ENCODE measurements around the gene AJUBA.
"Not testable (repeated sequence)": the region's sequence is repeated elsewhere in the genome, so short reads cannot be mapped to it uniquely, and the experiment has no call there.

AJUBA gene

DNA sequence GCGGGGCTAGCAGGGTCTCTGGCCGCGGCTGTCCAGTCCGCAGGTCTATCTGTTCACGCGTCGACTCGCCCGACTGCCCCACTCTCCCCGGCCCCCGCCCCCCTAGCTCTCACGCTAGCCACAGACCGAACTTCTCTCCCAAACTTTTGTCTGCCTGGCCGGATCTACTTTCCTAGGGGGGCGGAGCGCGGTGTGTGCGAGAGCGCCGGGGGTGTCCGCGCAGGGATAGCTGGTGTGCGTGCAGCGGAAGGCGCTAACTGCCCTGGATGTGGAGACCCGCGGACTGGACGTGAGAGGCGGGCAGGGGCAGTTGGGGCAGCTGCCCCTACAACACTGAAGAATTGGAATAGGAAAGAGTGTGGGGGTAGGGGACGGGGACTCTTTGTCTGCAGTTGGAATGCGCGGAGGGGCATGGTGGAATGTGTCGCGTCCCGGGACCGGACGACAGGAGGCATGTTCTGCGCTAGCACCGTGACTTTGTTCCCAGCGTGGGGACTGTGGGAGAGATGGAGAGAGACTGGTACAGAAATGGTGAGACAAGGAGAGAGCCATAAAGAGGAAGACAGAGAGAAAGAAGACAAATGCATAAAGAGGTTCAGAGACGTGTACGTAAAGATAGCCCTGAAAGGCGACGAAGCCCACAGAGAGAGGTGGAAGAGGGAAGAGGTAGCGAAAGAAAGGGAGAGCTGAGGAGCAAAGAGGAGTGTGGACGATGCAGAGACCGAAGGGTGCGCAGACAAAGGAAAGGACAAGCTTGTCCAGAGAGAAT is at the start of gene AJUBA:
TSS of gene AJUBA (minus strand) at position 75 of the 769 bp plus-strand sequence. CDS start 285 bp downstream, outside the sequence.
- peak; percentile 62 for DNase-seq

DNA sequence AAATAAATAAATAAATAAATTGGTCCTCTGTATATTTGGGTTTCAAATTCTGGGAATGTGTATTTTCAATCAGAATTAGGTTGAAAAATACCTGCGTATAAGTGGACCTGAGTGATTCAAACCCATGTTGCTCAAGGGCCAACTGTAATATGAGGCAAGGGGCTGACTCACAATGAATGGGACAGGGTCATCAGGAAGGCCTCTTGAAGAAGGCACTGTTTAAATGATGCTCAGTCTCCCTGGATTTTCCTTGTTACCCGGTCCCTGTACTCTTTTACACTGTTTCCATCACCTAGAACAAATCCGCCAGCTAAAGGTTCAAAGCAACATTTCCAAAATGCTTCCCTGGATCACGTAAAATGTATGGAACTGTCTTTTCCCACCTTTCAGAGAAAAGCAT is 48.6 kb upstream of the AJUBA start:
- no peak for DNase-seq

DNA sequence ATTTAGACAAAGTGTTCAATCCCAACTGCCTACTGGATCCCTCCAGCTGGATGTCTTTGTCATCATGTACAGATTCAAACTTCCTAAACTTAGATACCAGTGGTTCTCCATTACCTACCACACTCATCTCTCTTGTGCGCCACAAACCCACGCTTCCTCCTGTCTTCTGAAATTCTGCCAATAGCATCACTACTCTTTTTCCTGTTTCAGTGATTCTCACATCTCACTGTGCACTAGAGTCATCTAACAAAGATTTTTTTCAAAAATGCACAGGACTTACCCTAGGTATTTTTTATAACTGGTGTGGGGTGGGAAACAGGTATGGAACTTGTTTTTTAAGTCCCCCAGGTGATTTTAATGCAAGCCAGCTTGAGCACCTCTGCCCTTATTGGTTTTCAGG is 46.4 kb upstream of the AJUBA start:
- no peak for DNase-seq

DNA sequence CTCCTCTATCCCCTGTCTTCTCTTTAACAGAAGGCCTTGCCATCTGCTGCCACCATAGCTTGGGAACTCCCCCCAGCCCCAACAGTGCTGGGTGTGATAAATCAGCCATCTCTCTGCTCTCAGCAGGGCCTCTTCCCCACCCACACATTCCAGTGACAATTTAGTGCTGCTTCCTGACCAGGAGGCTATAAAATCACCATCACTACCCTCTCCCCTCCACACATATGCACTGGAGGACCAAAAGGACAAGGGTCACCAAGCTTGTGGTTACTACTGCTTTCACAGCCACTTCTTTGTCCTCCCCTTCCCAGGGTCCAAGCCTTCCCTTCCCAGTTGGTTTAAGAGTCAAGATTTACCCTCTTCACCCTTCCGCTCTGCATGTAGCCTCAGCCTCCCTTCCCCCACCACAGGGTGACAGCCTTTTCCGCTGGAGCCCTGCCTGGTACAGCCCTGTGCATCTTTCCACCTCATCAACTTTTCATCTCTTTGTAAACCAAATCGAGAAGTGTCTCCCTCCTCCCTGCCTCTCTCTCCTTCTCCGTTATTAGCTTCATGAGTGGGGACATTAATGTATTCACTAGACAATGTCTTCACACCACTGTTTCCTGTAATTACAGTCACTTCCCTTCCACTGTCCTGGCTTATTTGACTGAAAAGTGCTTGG is 42.9 kb upstream of the AJUBA start:
- DNase-seq: peak; percentile 65

DNA sequence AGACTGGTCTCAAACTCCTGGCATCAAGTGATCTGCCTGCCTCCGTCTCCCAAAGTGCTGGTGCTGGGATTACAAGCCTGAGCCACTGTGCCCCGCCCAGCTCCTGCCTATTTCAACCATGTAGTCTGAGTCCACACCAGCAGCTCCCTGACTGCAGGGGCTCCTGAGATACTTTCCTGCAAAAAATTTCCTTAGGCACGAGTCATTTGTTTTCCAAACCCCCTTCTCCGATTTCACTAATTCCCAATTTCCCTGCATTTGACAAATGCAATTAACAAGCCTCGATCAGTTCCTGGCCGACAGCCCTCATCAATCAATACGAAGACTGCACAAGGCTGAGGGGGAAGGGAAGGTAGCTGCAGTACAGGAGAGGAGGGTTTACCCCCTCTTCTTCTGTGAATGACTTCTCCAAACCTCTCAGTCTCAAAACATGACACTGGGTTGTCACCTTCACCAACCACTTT is 42.3 kb upstream of the AJUBA start:
- DNase-seq: no peak

DNA sequence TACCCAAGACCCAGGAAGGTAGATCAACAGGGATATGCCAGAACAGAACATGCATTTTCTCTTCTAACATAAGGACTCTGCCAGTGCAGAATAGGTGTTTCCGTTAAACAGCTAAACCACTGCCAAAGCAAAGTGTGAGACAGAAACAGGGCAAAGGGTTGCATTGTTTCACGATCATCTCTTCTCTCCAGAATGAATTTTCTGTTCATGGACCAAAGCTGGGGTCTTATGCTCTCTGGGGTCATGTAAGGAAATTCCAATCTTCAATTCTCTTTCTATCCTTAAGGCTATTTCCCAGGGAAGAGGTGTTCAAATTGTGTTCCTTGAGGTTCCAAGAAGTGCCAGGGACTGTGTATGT is 41.4 kb upstream of the AJUBA start:
- DNase-seq: no peak

DNA sequence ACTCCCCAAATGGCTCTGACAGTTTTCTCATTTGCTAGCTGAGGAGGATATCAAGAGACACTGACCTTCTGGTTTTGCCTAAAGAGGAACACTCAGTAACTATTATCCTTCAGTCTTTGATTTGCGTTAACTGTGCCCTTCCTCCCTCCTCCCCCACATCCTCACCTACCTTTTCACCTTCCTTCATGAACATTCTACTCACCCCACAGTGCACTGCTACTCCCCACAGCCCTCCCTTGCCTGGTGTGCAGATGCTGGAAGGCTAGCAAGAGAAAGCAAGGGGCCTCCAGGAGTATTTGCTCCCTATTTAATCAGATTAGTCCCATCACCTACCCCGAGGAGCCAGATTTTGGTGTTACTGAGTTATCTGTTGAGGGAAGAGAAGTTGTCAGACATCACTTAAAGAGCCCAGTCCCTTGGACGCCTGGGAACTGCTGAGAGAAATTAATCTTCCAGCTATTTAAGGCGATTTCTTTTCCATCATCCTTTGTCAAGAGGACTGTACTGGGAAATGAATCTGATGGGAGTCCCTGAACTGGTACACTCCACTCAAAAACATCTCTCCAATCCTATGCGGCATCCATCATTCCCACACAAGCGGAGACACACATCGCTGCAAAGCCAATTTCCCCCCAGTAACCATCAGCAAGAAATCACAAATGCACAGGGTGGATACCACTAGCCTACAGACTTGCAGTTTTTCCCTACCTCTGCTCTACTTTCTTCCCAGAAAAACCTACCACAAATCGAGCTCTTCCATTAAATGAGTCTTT is 40.9 kb upstream of the AJUBA start:
- DNase-seq: no peak

DNA sequence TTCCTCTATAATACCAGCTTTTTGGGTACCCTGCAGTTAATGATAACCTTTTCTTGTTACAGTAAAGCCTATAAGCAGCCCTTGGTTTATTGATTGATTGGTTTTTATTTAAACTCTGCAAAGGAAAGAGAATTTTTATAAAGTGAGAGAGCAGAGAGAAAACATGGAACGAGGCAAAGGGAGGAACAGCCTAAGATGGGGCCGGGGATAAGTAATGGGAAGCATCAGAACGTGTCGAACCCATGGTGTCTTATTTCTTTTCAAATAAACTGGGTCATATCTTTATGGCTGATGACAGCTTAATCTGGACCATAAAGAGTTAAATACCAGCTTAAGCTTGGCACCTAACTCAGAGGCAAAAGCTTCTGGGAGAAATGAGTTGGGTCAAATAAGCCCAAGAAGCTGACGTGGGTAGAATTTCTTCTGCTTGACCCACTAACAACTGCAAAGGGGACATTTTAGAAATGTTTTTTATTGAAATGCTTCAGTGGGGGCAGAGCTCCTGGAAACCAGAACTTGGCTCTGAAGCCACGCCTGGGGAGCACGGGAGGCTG is 39.6 kb upstream of the AJUBA start:
- DNase-seq: no peak

DNA sequence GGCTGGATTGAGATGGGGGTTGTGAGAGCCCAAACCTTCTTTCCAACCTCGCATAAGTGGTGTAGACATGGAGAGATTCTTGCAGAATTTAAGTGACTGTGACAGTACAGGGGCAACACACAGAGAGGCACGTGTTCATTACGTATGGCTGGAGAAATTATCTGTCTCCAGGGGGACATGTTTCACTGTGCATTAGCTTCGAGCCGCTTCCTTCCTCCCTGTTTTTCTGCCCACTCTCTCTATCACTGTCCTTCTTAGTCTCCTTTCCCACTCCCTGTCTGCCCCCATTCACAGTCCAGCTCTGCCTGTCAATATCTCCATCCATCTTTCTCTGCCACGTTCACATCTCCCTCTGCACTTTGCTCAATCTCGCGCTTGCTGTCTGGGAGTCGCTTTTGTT is 39.1 kb upstream of the AJUBA start:
- DNase-seq: no peak

DNA sequence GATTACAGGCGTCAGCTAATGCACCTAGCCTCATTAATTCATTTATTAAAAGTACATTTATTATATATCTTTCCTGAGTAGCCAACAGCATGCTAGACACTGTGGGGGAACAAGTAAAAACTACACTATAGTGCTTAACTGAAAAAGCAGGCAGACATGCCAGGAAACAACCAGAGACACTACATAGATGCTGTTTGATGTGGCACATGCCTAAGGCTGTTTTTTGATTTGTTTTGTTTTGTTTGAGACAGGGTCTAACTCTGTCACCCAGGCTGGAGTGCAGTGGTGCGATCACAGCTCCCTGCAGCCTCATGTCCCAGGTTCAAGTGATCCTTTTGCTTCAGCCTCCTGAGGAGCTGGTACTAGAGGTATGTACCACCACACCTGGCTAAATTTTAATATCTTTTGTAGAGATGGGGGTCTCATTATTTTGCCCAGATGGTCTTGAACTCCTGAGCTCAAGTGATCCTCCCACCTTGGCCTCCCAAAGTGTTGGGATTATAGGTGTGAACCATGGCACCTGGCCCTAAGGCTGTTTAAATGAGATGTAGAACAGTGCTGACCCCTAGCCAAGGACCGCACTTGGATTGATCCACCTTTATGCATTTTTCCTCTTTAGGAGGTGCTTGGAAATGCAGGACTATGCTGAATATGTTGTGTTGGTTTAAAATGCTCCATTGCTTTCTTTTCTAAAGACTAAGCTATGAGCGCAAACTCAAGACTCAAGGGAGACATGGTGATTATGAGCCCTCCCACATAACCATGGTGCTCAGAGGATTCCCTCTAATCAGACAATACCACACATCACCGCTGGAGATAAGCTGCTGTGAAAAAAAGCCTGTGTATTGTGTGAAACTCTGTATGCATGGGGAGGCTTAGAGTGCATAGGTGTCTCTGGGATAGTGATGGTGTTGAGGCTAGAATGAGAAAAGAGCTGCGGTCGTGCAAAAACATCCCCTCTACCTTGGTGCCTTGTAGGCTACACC is 38.1 kb upstream of the AJUBA start:
- no peak for DNase-seq

DNA sequence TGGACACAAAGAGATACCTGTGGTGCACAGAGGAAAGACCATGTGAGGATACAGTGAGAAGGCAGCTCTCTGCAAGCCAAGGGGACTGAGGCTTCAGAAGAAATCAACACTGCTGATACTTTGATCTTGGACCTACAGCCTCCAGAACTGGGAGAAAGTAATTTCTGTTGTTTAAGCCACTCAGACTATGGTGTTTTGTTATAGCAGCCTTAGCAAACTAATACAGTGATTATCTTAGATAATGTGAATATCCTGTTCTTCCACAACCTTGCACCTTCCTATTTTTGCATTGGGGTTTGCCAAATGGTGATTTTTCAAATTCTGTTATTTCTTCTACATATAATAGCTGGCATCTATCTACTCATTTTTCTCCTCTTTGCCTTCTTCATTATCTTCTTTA is 35.8 kb upstream of the AJUBA start:
- DNase-seq: no peak

DNA sequence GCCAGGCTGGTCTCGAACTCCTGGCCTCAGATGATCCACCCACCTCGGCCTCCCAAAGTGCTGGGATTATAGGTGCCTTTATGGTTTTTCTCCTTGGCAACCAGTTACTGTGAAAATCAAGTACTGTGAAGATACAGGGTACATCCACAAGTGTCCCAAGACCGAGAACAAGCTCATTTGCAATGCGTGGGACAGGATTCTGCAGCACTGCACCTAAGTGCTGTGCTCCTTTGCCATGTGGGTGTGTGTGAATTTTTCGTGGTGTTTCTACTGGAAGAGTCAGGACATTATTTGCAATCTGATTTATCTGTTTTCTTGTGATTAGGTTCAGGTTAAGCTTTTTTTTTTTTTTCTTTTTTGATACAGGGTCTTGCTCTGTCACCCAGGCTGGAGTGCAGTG is 34.7 kb upstream of the AJUBA start:
- DNase-seq: no peak

DNA sequence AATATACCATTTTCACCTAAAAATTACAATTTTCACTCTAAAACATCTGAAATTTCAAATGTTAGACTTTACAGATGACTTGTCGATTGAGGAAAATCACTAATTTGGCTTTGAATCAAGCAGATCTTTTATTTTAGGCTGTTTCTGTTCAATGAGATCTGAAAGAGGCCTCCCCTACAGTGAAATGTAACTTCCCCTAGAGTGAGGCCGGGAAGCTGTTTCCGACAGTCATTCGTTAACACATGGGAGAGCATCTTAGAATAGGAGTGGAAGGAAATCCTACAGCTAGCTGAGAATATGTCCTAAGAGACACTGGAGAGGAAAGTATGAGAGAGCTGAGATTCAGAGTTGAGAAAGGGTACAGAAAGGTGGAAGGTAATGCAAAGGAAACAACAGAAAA is 33.3 kb upstream of the AJUBA start:
- DNase-seq: no peak

DNA sequence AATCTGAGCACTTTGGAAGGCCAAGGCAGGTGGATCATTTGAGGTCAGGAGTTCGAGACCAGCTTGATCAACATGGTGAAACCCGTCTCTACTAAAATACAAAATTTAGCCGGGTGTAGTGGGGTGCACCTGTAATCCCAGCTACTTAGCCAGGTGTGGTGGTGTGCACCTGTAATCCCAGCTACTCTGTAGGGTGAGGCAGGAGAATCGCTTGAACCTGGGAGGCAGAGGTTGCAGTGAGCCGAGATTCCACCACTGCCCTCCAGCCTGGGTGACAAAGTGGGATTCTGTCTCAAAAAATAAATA is 31.4 kb upstream of the AJUBA start:
- not testable (repeated sequence) for DNase-seq

DNA sequence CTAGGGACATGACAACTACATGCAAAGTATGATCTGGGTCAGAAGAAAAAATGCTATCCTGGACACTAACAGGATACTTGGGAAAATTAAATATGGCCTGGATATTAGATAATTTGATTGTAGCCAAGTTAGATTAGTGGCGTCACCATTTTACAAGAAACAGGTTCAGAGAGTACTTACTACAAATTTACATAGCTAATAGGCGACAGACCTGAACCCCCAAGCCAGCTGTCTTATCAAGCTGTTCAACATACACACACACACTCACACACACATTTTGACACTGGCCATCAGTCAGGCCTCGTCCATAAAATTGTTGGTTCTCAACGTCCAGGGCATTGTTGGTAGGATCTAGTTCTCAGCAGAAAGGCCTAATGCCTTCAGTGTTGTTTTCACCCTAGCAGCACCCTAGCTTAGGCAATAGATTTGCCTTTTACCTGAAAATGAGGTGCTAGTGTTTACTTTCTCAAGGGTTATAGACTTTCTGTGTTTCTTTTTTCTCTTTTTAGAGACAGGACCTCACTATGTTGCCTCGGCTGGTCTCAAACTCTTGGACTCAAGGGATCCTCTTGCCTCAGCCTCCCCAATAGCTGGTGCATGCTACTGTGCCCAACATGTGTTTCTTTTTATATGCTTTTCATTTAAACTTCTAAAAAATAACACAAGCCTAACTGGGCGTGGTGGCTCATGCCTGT is 30.9 kb upstream of the AJUBA start:
- peak; percentile 76 for DNase-seq

DNA sequence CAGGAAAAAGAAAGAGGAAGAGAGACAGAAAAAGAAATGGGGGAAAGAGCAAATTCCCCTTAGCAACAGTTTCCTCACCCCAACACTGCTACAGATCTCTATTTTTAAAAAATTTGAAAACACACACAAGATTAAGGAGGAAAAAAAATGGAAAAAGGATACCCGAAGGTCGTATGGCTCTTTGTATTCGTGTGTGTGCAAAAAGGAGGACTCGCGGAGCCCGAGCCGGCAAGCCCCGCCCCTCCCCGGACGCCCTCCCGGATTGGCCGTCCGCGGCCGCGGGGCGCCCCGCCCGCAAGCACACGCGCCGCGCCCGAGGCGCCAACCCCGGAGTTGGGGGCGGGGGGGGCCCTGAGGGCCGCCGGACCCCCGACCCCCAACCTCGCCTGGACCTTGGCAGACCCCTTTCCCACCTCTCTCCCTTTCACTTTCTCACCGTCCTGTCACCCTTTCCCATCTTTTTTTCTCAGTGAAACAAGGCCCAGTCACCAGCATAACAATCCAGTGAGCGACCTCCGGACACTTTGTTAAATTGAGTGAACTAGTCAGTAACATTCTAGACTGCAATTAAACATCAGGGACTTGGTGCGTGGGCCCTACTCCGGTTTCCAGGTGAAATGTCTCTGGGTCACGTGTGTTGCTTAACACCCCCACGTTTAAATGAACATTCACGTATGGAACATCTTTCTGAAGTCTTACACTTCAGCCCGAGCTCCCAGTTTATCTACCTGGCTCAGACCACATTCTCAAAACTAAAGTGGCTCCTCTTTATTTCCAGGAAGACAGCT is 27.8 kb upstream of the AJUBA start, which contains the start of gene C14orf93:
TSS of gene C14orf93 (minus strand) at position 205 of the 788 bp plus-strand sequence. CDS start 11,120 bp downstream, outside the sequence.
- DNase-seq: peak; percentile 44

DNA sequence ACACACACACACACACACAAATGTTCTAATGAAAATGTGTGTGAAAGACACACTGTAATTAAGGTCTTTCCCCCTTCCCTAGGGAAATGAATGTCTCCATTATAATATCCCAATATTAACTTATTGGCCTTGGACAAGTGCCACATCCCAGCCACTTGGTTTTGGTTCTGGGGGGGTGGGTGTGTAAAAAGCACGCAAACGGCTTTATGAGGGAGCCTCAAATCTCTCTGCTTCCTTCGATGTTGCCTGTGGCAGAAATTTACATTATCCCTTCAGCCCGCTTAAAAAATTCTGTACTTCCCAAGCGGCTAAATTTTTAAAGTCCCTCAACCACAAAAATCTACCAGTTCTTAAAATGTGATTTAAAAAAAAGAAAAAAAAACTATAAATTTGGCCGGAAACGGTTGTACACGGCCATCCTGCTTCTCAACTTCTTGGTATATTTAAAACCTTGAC is 27.2 kb upstream of the AJUBA start:
- no peak for DNase-seq

DNA sequence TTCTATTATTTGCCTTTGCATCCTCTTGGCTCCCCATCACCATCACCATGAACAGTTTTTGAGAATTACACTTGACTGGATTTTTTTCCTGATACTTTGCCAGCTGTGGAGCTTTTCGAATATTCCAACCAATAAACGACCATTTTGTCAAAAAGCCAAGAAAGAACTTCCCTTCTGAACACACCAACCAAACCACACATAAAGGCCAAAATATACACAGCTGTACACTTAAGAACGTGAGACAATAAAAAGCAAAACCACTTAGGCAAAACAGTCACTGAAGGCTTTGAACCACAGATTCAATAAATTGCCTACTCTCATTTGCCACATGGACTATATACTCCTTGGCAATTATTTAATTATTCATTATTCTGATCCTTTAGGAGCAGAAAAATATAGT is 26.5 kb upstream of the AJUBA start:
- DNase-seq: no peak

DNA sequence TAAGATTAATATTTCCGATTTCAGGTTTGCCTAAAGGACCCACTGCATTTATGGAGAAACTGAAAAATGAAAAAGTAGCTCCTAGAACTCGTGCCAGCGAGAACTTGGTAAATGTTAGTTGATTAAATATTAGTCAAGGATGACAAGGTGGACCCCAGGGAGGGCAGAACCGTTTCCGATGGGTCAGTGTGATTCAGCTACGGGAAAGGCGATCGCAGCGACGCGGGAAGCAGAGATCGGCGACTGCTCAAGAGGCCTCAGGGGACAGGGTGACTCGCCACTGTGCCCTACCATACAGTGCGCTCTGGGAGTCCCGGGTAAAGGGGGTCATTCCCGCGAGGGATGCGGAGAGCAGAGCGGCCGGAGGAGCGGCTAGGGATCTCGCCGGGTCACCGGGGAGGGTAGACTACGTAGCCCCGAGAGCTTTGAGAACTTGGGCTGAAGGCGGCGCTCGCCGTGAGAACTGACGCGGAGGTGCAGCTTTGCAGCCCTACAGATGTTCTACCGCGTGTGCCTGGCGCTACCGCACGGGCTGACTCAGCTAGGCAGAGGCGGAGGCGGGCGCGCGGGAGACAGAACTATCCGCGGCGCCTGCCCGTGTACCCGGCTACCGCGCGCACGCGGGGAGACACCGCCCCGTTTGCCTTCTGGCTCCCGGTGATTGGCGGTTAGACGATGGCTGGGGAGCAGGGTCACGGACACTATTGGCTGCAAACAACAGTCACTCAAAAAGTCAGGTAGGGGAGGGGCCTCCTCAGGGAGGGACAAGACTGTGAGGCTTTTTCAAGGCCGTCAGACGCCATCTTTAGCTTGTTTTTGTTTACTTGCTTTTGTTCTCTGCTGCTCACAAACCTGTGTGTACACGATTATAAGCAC is 24.4 kb upstream of the AJUBA start:
- DNase-seq: peak; percentile 96

DNA sequence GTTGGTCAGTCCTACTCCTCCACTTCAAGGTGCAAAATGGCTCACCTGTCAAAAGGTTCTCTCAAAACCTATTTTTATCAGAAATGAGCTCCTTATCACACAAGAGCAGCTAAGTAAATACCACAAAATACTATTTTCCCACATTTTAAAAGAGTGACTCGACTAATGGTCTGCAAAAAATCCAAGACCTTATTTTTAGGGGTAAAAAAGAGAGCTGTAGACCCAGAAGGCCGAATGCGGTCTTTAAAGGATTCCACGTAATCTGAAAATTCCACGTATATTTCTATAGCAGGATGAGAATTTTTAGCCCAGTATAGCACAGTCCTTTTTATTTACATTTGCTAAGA is 23.8 kb upstream of the AJUBA start:
- no peak for DNase-seq
